DOHH2 (cell line): Measurements from ENCODE around the gene TTC33.
"Not testable (repeated sequence)": the region's sequence is repeated elsewhere in the genome, so short reads cannot be mapped to it uniquely, and the experiment has no call there.

ENCODE experiments used
- H3F3A ChIP-seq: fragments of 200-600 bp; sonication (generic), shearing (Covaris generic); 2 replicates; pipeline ENCODE4 v1.6.0; 2016; ENCODE audit warnings: antibody characterized with exemption, mild to moderate bottlenecking; ENCODE audit not compliant: control insufficient read depth, insufficient read depth
- H3K27ac ChIP-seq: fragments of 200-600 bp; sonication (generic); 2 replicates; pipeline ENCODE4 v1.5.1; 2014; ENCODE audit warnings: low read depth, mild to moderate bottlenecking, low read length, moderate library complexity
- H3K27me3 ChIP-seq: fragments of 200-600 bp; sonication (generic); 2 replicates; pipeline ENCODE4 v1.6.1; 2014; ENCODE audit warnings: mild to moderate bottlenecking, low read length, mixed read lengths; ENCODE audit not compliant: control insufficient read depth
- H3K36me3 ChIP-seq: fragments of 200-600 bp; sonication (generic); 2 replicates; pipeline ENCODE4 v1.6.1; 2014; ENCODE audit warnings: mild to moderate bottlenecking, low read length, moderate library complexity, mixed read lengths; ENCODE audit not compliant: control insufficient read depth
- H3K4me1 ChIP-seq: fragments of 200-600 bp; sonication (generic); 2 replicates; pipeline ENCODE4 v1.6.1; 2014; ENCODE audit warnings: mild to moderate bottlenecking, low read length, mixed read lengths; ENCODE audit not compliant: control insufficient read depth
- H3K4me2 ChIP-seq: fragments of 200-600 bp; sonication (generic); 2 replicates; pipeline ENCODE4 v1.6.0; 2014; ENCODE audit warnings: mild to moderate bottlenecking, low read length, moderate library complexity
- H3K4me3 ChIP-seq: fragments of 200-600 bp; sonication (generic); 2 replicates; pipeline ENCODE4 v1.5.1; 2014; ENCODE audit warnings: mild to moderate bottlenecking, low read length, mixed read lengths
- H3K79me2 ChIP-seq: fragments of 200-600 bp; sonication (generic); 2 replicates; pipeline ENCODE4 v1.6.1; 2014; ENCODE audit warnings: mild to moderate bottlenecking, low read length, mixed read lengths; ENCODE audit not compliant: control insufficient read depth
- H3K9me2 ChIP-seq: fragments of 200-600 bp; sonication (generic); replicated peaks from 2 replicates; pipeline ENCODE4 v1.6.1; 2014; ENCODE audit warnings: mild to moderate bottlenecking, low read length, mixed read lengths; ENCODE audit not compliant: control insufficient read depth
- H3K9me3 ChIP-seq: fragments of 200-600 bp; sonication (generic); 2 replicates; pipeline ENCODE4 v1.6.1; 2014; ENCODE audit warnings: antibody characterized with exemption, low read length, mixed read lengths; ENCODE audit not compliant: control insufficient read depth, insufficient read depth
- H4K20me1 ChIP-seq: fragments of 200-600 bp; sonication (generic); 2 replicates; pipeline ENCODE4 v1.6.0; 2014; ENCODE audit warnings: low read depth, mild to moderate bottlenecking, antibody characterized with exemption, low read length, moderate library complexity; ENCODE audit not compliant: control insufficient read depth, insufficient read depth
- EZH2phosphoT487 ChIP-seq: fragments of 200-600 bp; sonication (generic); IDR thresholded peaks from 2 replicates; pipeline ENCODE4 v1.6.1; 2017; ENCODE audit warnings: borderline replicate concordance, mild to moderate bottlenecking, antibody characterized with exemption, low read length, moderate library complexity, mixed read lengths
- TF ChIP-seq, protein P1 (sequence below): fragments of 200-600 bp; sonication (generic); IDR thresholded peaks from one replicate; pipeline ENCODE4 v1.5.1; 2014; ENCODE audit warnings: antibody characterized with exemption, mild to moderate bottlenecking, low read depth, low read length; ENCODE audit not compliant: poor library complexity, severe bottlenecking

The TTC33 gene

DNA sequence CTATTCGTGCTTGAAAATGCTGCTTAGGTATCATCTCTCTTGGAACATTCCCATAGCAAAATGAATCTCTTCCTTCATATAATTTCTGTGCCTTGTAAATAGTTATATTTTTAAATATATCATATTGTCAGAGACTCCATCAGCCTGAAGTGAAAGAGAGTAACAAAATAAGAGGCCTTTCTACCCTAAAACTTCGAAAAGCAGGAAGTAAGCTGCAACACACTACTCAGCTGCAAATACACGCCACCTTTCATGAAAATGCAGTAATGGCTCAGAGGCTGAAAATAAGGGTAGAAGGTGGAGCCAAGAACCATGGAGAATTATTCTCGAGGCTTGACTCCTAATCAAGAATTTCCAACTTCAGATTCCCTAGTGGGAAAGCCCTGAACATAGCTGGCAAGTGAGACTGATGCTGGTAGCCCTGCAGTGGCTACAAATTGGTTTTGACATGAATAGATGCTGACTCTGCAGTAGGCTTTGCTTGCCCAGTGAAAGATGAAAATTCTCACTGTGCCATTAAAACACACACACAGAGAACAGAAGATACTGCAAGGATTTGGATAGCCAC is 106.2 kb downstream of the TTC33 start:
- Histone ChIP-seq H3K27ac (no peak overlapping the region), H3K4me3 (no peak overlapping the region), H3K9me3 (no peaks in the 10 kb centered on the region), H3K27me3 (no peaks in the 10 kb centered on the region), H3F3A (no peaks in the 10 kb centered on the region), H3K4me2 (0 out of 2 replicates have a peak overlapping the region, but pooled peaks have one; percentile 22), H3K9me2 (no peaks in the 10 kb centered on the region), H3K4me1 (peaks cover 19% of the 10 kb centered on the region), H3K79me2 (no peaks in the 10 kb centered on the region), H3K36me3 (no peaks in the 10 kb centered on the region), H4K20me1 (no peaks in the 10 kb centered on the region)
- TF ChIP-seq, protein P1, sequence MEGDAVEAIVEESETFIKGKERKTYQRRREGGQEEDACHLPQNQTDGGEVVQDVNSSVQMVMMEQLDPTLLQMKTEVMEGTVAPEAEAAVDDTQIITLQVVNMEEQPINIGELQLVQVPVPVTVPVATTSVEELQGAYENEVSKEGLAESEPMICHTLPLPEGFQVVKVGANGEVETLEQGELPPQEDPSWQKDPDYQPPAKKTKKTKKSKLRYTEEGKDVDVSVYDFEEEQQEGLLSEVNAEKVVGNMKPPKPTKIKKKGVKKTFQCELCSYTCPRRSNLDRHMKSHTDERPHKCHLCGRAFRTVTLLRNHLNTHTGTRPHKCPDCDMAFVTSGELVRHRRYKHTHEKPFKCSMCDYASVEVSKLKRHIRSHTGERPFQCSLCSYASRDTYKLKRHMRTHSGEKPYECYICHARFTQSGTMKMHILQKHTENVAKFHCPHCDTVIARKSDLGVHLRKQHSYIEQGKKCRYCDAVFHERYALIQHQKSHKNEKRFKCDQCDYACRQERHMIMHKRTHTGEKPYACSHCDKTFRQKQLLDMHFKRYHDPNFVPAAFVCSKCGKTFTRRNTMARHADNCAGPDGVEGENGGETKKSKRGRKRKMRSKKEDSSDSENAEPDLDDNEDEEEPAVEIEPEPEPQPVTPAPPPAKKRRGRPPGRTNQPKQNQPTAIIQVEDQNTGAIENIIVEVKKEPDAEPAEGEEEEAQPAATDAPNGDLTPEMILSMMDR, result no peak
- no peak for TF ChIP-seq EZH2phosphoT487

DNA sequence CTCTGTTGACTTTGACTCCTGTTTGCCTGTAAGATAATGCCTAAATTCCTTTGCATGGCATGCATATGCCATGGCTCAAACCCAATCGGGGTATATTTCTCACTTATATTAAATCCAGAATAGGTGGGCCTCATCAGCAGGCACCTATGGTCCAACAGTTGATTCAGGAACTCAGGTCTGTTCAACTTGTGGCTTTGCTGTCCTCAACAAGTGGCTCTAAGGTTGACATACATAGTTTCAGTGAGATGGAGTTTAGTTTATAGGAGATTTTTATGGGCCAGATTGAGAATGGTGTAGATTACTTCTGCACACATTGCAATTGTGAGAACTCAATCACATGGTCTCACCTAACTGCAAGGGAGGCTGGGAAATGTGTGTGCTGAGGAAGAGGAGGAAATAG is 107.6 kb downstream of the TTC33 start:
- Histone ChIP-seq H4K20me1 (no peaks in the 10 kb centered on the region), H3K27ac (no peak overlapping the region), H3F3A (no peaks in the 10 kb centered on the region), H3K79me2 (no peaks in the 10 kb centered on the region), H3K9me3 (no peaks in the 10 kb centered on the region), H3K27me3 (no peaks in the 10 kb centered on the region), H3K9me2 (no peaks in the 10 kb centered on the region), H3K4me1 (peaks cover 18% of the 10 kb centered on the region), H3K4me2 (no peak overlapping the region), H3K4me3 (no peak overlapping the region), H3K36me3 (no peaks in the 10 kb centered on the region)
- TF ChIP-seq, protein P1, result no peak
- TF ChIP-seq EZH2phosphoT487, result no peak

DNA sequence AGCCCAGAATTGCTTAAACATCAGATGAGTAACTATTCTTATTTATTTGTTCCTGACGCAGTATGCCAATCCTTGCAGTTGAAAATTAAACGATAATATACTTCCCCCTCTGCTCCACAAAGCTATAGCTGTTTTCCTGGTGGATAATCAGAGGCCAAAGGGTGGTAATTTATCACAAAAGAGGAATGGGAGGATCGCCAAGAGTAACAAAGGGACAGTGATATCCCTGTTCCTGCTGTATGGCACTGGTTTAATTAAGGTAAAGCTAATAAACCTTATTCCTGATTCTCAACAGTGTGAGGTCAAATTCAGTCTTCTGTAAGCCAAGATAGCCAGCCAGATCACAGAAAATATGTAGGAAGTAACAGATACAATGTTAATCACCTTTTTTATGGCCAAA is 109.5 kb downstream of the TTC33 start:
- no peaks in the 10 kb centered on the region for H3K9me2 ChIP-seq
- no peaks in the 10 kb centered on the region for H4K20me1 ChIP-seq
- no peak overlapping the region for H3K4me3 ChIP-seq
- no peaks in the 10 kb centered on the region for H3K79me2 ChIP-seq
- H3K36me3 ChIP-seq, result no peaks in the 10 kb centered on the region
- H3K4me2 ChIP-seq, result no peak overlapping the region
- peaks cover 15% of the 10 kb centered on the region for H3K4me1 ChIP-seq
- H3K9me3 ChIP-seq, result no peaks in the 10 kb centered on the region
- no peaks in the 10 kb centered on the region for H3K27me3 ChIP-seq
- H3K27ac ChIP-seq, result no peak overlapping the region
- TF ChIP-seq, protein P1, result no peak
- TF ChIP-seq EZH2phosphoT487, result no peak
- H3F3A ChIP-seq, result no peaks in the 10 kb centered on the region

DNA sequence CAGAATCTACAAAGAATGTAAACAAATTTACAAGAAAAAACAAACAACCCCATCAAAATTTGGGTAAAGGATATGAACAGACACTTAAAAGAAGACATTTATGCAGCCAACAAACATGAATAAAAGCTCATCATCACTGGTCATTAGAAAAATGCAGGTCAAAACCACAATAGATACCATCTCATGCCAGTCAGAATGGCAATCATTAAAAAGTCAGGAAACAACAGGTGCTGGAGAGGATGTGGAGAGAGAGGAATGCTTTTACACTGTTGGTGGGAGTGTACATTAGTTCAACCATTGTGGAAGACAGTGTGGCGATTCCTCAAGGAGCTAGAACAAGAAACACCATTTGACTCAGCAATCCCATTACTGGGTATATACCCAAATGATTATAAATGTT is 116.2 kb downstream of the TTC33 start:
- H3K9me3 ChIP-seq, H3K36me3 ChIP-seq, H4K20me1 ChIP-seq, H3K27ac ChIP-seq, H3K27me3 ChIP-seq, H3K4me2 ChIP-seq, H3K79me2 ChIP-seq, H3K9me2 ChIP-seq, H3K4me1 ChIP-seq, H3F3A ChIP-seq, H3K4me3 ChIP-seq: not testable (repeated sequence)
